ENCODE data around the gene SMIM45.

DNA sequence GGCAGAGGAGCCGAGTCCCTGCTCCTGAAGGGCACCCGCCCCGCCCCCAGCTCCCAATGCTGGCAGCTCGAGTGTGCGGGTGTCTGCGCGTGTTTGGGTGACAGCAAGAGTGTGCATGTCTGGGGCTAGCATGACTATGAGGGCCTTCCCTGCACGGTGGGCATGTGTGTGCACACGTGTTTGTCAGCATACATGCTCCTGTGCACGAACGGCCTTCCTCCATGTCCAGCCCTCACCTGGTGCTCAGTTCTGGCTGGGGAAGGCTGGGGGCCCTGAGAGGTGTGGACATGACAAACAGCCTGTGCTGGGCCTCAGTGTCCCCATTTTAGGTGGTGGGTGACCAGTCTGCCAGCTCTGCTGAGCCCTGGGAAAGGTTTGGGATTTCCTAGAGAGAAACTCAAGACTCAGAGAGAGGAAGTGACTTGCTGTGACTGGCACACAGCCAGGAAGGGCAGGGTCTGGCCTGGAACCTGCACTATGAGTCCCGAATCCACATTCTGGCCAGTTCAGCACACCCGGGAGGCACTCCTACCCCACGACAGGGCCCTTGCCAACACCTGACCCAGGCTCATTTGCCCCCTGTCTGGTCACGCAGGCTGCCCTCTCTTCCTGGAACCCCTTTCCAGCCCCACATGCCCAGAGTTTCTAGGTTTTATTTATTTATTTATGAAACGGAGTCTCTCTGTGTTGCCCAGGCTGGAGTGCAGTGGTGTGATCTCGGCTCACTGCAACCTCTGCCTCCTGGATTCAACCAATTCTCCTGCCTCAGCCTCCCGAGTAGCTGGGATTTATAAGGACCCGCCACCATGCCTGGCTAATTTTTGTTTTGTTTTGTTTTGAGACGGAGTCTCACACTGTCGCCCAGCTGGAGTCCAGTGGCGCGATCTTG, 33.8 kb upstream of the SMIM45 start:
- TF ChIP-seq EZH2 (IDR thresholded peaks at IDR 0.05; ENCODE audit: borderline replicate concordance, control insufficient read depth, low read depth, low read length) (no peak), IKZF1 (conservative IDR thresholded peaks at IDR 0.05) (peak; percentile 16; the same call in 1 of the 2 replicates), SMAD1 (IDR thresholded peaks at IDR 0.05; ENCODE audit: low read depth, partially characterized antibody) (peak; percentile 80), YBX1 (IDR thresholded peaks at IDR 0.05) (no peak), BHLHE40 (IDR thresholded peaks at IDR 0.05; ENCODE audit: borderline replicate concordance in 1 of 2, low read depth in 2 of 2, low read length in 1 of 2) (0 out of 4 replicates have a peak, but pooled peaks of 1 of the 2 experiments have one; percentile 35), SIN3A (IDR thresholded peaks at IDR 0.05; ENCODE audit: low read depth, low read length) (no peak), EP300 (IDR thresholded peaks at IDR 0.05; ENCODE audit: borderline replicate concordance in 1 of 2, control insufficient read depth in 1 of 2, low read depth in 2 of 2, low read length in 2 of 2) (no peak), SREBF2 (IDR thresholded peaks at IDR 0.05; ENCODE audit: low read length) (no peak), NFYB (IDR thresholded peaks at IDR 0.05; ENCODE audit: insufficient read depth, low read depth, low read length) (no peak), CEBPB (IDR thresholded peaks at IDR 0.05; ENCODE audit: borderline replicate concordance in 1 of 2, low read depth in 2 of 2, low read length in 2 of 2) (no peak), NRF1 (conservative IDR thresholded peaks at IDR 0.05; ENCODE audit: low read depth, low read length) (no peak), JUND (IDR thresholded peaks at IDR 0.05; ENCODE audit: low read depth, low read length) (no peak), JUNB (IDR thresholded peaks at IDR 0.05) (no peak), POLR2A (IDR thresholded peaks at IDR 0.05; ENCODE audit: low read depth, low read length) (peak; percentile 86)
